HepG2 (cell line): ENCODE data around the gene ST6GALNAC3. TPM values are rescaled to one million over a fixed set of nuclear protein-coding genes. Genes with fewer than 3 reads are reported as not detected.

Experiments used
- ATAC-seq: fragments of 200-7000 bp; cut with Tn5 transposase; 3 replicates; pipeline ENCODE4 v1.9.1; 2020; ENCODE audit warnings: mild to moderate bottlenecking, moderate library complexity
- BruUV-seq: library from RNA; stranded (reverse); fragments of 400-500 nt; replicated peaks from 2 replicates; lab custom pipeline; 2021; lab: Mats Ljungman, UMichigan
- CTCF ChIA-PET: fragments of 300-600 bp; formaldehyde crosslinking; extraction: SDS; loops from one replicate; lab custom pipeline; 2021; ENCODE audit warnings: low total read pairs, inconsistent platforms, low intra/inter-chr PET ratio; lab: Yijun Ruan, JAX
- POLR2A ChIA-PET: fragments of 350-600 bp; sonication (Branson Sonifier 250); formaldehyde crosslinking; loops from one replicate; lab custom pipeline; 2020; ENCODE audit warnings: antibody characterized with exemption, inconsistent platforms; lab: Yijun Ruan, JAX
- DNase-seq: peaks from one replicate; pipeline ENCODE4 v3.0.0-alpha.2; 2015; ENCODE audit warnings: low spot score
- FAIRE-seq: peaks from 3 replicates; lab custom pipeline; 2011; peaks lifted over from hg19 to GRCh38; lab: Jason Lieb, UNC
- H2AFZ ChIP-seq: one replicate; pipeline ENCODE4 v1.6.1; 2011; ENCODE audit warnings: low read length, inconsistent platforms
- H3K27ac ChIP-seq: fragments of 300-600 bp; 3 replicates; pipeline ENCODE4 v1.8.0; 2011; ENCODE audit warnings: mixed run types, mild to moderate bottlenecking, mixed read lengths, low read length, inconsistent platforms; ENCODE audit not compliant: insufficient read depth; ENCODE audit errors: extremely low read length
- H3K27me3 ChIP-seq, 2 experiments: fragments of 200-600 bp in 1 of 2; 2 replicates in 1 of 2; 3 replicates in 1 of 2; pipeline versions ENCODE4 v1.6.0 to v1.8.0; 2011; ENCODE audit warnings: low read length in 2 of 2, mild to moderate bottlenecking in 2 of 2, moderate library complexity in 2 of 2, inconsistent platforms in 1 of 2; ENCODE audit not compliant: insufficient read depth in 2 of 2, control insufficient read depth in 1 of 2
- H3K36me3 ChIP-seq, 2 experiments: fragments of 200-600 bp in 1 of 2; replicated peaks in 1 of 2; 2 replicates in 1 of 2; 3 replicates in 1 of 2; pipeline versions ENCODE4 v1.5.1 to v1.8.0; 2011; ENCODE audit warnings: low read length in 2 of 2, inconsistent platforms in 1 of 2; ENCODE audit not compliant: insufficient read depth in 2 of 2, control insufficient read depth in 1 of 2
- H3K4me1 ChIP-seq: 2 replicates; pipeline ENCODE4 v1.5.1; 2012; ENCODE audit warnings: low read length, inconsistent platforms; ENCODE audit not compliant: insufficient read depth
- H3K4me2 ChIP-seq: 2 replicates; pipeline ENCODE4 v1.6.0; 2011; ENCODE audit warnings: low read depth, low read length, inconsistent platforms
- H3K4me3 ChIP-seq, 3 experiments: fragments of 200-600 bp in 1 of 3; sonication (generic), shearing (Covaris generic) in 1 of 3; replicated peaks in 1 of 3; 2 replicates each; pipeline ENCODE4 v1.5.1; 2011 to 2016; ENCODE audit warnings: low read length in 3 of 3, inconsistent platforms in 2 of 3, low read depth in 2 of 3, mild to moderate bottlenecking in 2 of 3, control low read depth in 1 of 3, mixed read lengths in 1 of 3; ENCODE audit not compliant: insufficient read depth in 1 of 3
- H3K79me2 ChIP-seq: one replicate; pipeline ENCODE4 v1.6.1; 2011; ENCODE audit warnings: low read length, inconsistent platforms; ENCODE audit not compliant: insufficient read depth
- H3K9ac ChIP-seq: 2 replicates; pipeline ENCODE4 v1.6.0; 2011; ENCODE audit warnings: mild to moderate bottlenecking, low read depth, low read length, inconsistent platforms; ENCODE audit not compliant: insufficient read depth
- H3K9me3 ChIP-seq: 2 replicates; pipeline ENCODE4 v1.5.1; 2012; ENCODE audit warnings: mild to moderate bottlenecking, low read length
- H4K20me1 ChIP-seq: 2 replicates; pipeline ENCODE4 v1.6.0; 2011; ENCODE audit warnings: inconsistent platforms, mild to moderate bottlenecking, low read length, moderate library complexity; ENCODE audit not compliant: insufficient read depth
- FOXJ3 ChIP-seq: sonication (generic); formaldehyde crosslinking; IDR thresholded peaks from 2 replicates; pipeline ENCODE4 v1.4.0; 2020; ENCODE audit warnings: missing genetic modification reagents, mild to moderate bottlenecking, borderline replicate concordance
- GTF2F1 ChIP-seq: fragments of 150-350 bp; IDR thresholded peaks from 2 replicates; pipeline ENCODE4 v1.6.1; 2014; ENCODE audit warnings: low read length
- KDM5B ChIP-seq: sonication (generic); formaldehyde crosslinking; IDR thresholded peaks from 2 replicates; pipeline ENCODE4 v1.4.0; 2020; ENCODE audit warnings: missing genetic modification reagents, mild to moderate bottlenecking, borderline replicate concordance
- NCOA1 ChIP-seq: sonication (generic); formaldehyde crosslinking; IDR thresholded peaks from 2 replicates; pipeline ENCODE4 v1.9.0; 2021; ENCODE audit warnings: missing genetic modification reagents
- NRL ChIP-seq: sonication (generic); formaldehyde crosslinking; IDR thresholded peaks from 2 replicates; pipeline ENCODE4 v1.5.0; 2020; ENCODE audit warnings: missing genetic modification reagents, mild to moderate bottlenecking, moderate library complexity, borderline replicate concordance
- ZNF101 ChIP-seq: sonication (generic); formaldehyde crosslinking; IDR thresholded peaks from 2 replicates; pipeline ENCODE4 v1.4.0; 2020; ENCODE audit warnings: mild to moderate bottlenecking, low read depth, missing genetic modification reagents, borderline replicate concordance
- ZNF180 ChIP-seq: sonication (generic); formaldehyde crosslinking; IDR thresholded peaks from 2 replicates; pipeline ENCODE4 v1.4.0; 2020; ENCODE audit warnings: low read depth, missing genetic modification reagents, borderline replicate concordance
- ZNF207 ChIP-seq: fragments of 450-650 bp; IDR thresholded peaks from 2 replicates; pipeline ENCODE4 v1.6.1; 2016; ENCODE audit warnings: antibody characterized with exemption, borderline replicate concordance
- ZNF451 ChIP-seq: sonication (generic); formaldehyde crosslinking; IDR thresholded peaks from 2 replicates; pipeline ENCODE4 v1.5.0; 2020; ENCODE audit warnings: mild to moderate bottlenecking, missing genetic modification reagents
- WGBS: methylation state at CpG from one replicate; pipeline ENCODE4 v1.1.6; 2017; ENCODE audit warnings: low lambda C conversion rate; 5-methylcytosine and 5-hydroxymethylcytosine counted together
- in situ Hi-C: cut with HindIII; loops from 2 replicates; pipeline ENCODE4 v1.10.0; 2017; ENCODE audit warnings: low pct_unique_long_range_greater_than_20kb; ENCODE audit not compliant: extremely low pct_ligation_motif_present
- intact Hi-C: fragments of 100-400 bp; cut with micrococcal nuclease; formaldehyde crosslinking; loops from one replicate; pipeline ENCODE4 v1.10.0; 2022; ENCODE audit not compliant: unreplicated experiment
- polyA plus RNA-seq, 8 experiments: library from polyadenylated mRNA; depleted of rRNA in 3 of 8; stranded (reverse) in 7 of 8; unstranded in 1 of 8; fragments of >200 nt; fragmentation: Illumina TruSeq in 4 of 8; extraction: Trizol in 4 of 8; gene quantifications; 2 replicates each; pipeline versions ENCODE4 v1.2.1 to v1.2.3, GENCODE V29; 2011 to 2016; ENCODE audit warnings: low read depth in 4 of 8, missing spikeins in 1 of 8, mixed read lengths in 1 of 8; ENCODE audit not compliant: insufficient read depth in 1 of 8
- total RNA-seq, 5 experiments: library from RNA; depleted of rRNA; stranded (reverse); fragments of >200 nt; fragmentation: Illumina TruSeq; extraction: Trizol; gene quantifications; 2 replicates each; pipeline ENCODE4 v1.2.3, GENCODE V29; 2016; ENCODE audit warnings: low read depth in 1 of 5
- TF ChIP-seq, protein P1 (sequence below): IDR thresholded peaks from 2 replicates; pipeline ENCODE4 v1.6.1; 2016; ENCODE audit warnings: mild to moderate bottlenecking

The ST6GALNAC3 gene
- total and polyA plus RNA-seq, 2 of the 13 experiments (the other 11 are each of a cell fraction or from before 2014, with no cell fraction given): not detected

- H2AFZ ChIP-seq: no peak overlapping the region
- no peaks in the 10 kb centered on the region for H3K79me2 ChIP-seq
- no peak for TF ChIP-seq ZNF451 (CRISPR knock-in tag)
- no peak for TF ChIP-seq NCOA1 (CRISPR knock-in tag)
- TF ChIP-seq GTF2F1: no peak
- TF ChIP-seq KDM5B (CRISPR knock-in tag): no peak
- TF ChIP-seq ZNF101 (CRISPR knock-in tag): no peak
- no peak for TF ChIP-seq NRL (CRISPR knock-in tag)
- TF ChIP-seq FOXJ3 (CRISPR knock-in tag): no peak
- TF ChIP-seq, protein P1, sequence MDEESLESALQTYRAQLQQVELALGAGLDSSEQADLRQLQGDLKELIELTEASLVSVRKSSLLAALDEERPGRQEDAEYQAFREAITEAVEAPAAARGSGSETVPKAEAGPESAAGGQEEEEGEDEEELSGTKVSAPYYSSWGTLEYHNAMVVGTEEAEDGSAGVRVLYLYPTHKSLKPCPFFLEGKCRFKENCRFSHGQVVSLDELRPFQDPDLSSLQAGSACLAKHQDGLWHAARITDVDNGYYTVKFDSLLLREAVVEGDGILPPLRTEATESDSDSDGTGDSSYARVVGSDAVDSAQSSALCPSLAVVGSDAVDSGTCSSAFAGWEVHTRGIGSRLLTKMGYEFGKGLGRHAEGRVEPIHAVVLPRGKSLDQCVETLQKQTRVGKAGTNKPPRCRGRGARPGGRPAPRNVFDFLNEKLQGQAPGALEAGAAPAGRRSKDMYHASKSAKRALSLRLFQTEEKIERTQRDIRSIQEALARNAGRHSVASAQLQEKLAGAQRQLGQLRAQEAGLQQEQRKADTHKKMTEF (CRISPR knock-in tag): no peak
- TF ChIP-seq ZNF180 (CRISPR knock-in tag): no peak
- TF ChIP-seq ZNF207: no peak
- TF ChIP-seq, all 625 proteins: peak for 0
- Histone ChIP-seq H3K9me3 (0 out of 2 replicates have a peak, but pooled peaks cover 3% of the 10 kb centered on the region), H3K27me3 (no peaks in the 10 kb centered on the region; a peak in 1 of 5 replicates), H4K20me1 (no peaks in the 10 kb centered on the region), H3K4me2 (no peak overlapping the region), H3K4me3 (no peak overlapping the region), H3K9ac (no peak overlapping the region), H3K4me1 (no peaks in the 10 kb centered on the region), H3K36me3 (no peaks in the 10 kb centered on the region), H3K27ac (no peak overlapping the region)
- CTCF ChIA-PET: no interaction called here
- 13% methylated on average over 3 of the region's 3 CpGs for WGBS
- DNase-seq (no peak), FAIRE-seq (no peak), ATAC-seq (no peak)
- POLR2A ChIA-PET: no interaction called here
- BruUV-seq: no TSS peak
- in situ Hi-C loops (no loop called here), intact Hi-C loops (no loop called here)
Measured at GRCh38 chr1:76371941-76372340, 297.4 kb downstream of the ST6GALNAC3 start.
